T-helper 9 cell (primary cell): ENCODE measurements around the gene SLC13A4.
"Not testable (repeated sequence)": the region's sequence is repeated elsewhere in the genome, so short reads cannot be mapped to it uniquely, and the experiment has no call there.

Experiments used
- DNase-seq: peaks from one replicate; pipeline ENCODE4 v3.0.0-alpha.2; 2020

SLC13A4 gene

DNA sequence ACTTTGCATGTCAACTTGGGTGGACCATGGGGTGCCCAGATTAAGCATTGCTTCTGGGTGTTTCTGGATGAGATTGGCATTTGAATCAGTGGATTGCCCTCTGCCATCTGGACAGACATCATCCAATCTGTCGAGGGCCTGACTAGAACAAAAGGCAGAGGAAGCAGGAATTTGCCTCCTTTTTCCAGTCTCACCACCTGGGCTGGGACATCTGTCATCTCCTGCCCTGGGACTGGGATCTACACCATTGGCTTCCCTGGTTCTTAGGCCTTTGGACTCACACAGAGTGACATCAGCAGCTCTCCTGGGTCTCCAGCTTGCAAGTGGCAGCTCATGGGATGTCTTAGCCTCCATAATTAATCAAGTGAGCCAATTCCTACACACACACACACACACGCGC, 10.3 kb downstream of the SLC13A4 start:
- no peak for DNase-seq

DNA sequence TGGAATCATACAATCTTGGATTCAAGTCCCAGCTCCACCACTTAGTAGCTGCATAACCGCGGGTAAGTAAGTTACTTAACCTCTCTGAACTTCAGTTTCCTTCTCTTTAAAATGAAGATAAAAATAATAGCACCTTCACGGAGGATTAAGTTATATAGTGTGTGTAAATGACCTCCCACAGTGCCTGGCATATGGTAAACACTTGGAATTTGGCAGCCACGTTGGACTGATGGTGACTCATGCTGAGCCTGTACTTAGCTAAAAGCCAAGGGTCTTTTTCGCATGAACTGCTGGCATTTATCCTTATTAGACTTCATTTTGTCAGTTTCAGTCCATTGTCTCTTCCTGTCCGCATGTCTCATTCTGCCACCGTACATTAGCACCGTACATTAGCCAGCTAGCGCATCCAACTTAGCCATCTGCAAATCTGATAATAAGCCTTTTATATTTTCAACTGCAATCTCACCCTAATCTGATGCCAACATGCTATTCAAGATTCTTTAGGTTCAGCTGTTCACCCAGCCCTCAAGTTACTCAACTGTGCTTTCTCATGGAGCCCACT, 11.2 kb downstream of the SLC13A4 start:
- no peak for DNase-seq

DNA sequence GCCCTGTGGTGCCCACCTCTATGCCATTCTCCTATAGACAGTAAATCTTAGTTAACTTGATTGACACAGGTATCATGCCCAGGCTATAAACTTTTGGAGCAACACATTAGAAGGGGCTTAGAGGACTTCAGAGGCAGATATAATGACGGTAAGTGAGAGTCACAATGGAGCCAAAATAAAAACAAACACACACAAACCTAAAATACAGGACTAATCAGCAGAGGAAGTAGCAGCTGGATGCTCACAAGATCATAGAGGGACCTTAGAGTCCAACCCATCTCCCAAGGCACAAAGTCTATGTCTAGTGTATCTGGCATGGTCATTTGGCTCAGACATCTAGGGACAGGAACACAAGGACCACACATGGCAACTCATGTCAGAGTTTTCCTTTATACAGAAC, 12.3 kb downstream of the SLC13A4 start:
- DNase-seq, result no peak

DNA sequence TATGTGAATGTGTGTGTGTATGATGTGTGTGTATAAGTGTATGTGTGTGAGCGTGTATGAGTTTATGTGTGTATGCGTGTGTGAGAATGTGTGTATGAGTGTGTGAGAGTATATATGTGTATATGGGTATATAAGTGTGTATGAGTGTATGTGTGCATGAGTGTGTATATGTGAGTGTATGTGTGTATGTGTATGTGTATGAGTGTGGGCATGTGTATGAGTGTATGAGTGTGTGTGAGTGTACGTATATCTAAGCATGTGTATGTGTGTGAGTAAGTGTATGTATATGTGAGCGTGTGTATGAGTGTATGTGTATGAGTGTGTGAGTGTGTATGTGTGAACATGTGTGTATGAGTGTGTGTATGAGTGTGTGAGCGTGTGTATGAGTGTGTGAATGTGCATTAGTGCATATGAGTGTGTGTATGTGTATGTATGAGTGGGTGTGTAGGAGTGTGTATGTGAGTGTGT, 12.9 kb downstream of the SLC13A4 start:
- no peak for DNase-seq

DNA sequence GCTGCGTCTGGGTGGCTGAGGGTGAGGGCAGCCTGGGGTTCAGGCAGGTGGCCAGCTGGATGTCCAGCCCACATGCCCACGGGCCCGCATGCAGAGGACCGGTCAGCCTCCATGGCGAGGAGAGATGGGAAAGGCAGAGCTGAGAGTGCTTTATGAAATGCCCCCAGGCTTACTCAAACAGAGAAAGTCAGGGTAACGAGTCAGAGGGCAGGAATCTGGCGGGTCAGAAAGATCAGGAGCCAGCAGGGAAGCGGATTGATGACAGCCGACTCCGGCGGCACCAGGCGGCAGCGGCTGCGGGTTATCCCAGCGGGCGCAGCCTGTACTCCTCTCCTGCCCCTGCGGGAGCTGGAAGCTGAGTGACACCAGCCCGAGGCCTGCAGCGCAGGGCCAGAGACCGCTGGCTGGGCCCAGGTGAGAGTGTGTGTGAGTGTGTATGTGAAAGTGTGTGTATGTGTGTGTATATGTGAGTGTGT, 13.4 kb downstream of the SLC13A4 start:
- DNase-seq, result no peak

DNA sequence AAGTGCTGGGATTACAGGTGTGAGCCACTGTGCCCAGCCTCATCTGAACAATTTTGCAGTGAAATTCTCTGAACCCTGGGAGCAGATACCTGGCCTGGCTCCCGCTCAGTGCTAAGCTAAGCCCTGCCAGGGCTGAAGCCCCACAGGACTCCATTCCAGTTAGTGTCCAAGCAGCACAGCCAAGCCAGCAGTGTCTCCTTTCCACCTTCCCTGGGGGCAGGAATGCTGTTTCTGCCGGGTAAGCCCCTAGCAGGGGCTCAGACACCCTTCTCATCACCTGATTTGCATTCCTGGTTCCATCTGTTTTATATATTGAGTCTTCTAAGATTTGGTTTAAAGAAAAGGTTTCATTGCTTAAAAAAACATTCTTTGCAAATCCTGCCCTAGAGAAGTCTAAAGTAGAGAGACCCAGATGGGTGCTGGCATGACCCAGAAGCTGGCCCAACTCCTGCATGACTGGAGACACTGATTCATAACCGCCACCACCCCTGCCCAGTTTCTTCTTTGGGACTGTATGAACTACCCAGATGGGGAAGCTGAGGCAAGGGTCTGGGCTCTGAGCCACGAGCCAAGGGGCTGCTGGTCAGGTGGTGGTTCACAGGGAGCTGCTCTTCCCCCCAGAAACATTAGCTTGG, 14.0 kb downstream of the SLC13A4 start:
- DNase-seq, result no peak

DNA sequence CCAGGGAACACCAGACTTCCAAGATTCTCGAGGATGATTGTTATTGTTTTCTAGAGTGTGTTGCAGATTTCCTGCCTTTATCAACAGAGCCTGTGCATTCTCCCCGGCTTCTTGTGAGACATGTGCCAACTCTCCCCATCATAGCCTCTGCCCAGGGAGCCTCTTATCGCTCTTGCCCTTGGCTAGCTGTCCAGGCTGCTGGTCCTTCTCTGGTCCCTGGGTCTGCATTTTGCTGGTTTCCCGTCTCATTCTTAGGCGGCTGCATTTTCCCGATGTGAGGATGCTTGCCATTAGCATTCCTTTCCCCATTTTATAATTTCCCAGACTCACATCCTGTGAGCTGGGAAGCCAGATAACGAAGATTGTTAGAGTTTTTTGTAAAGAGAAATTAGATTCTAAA, 15.2 kb downstream of the SLC13A4 start:
- no peak for DNase-seq

DNA sequence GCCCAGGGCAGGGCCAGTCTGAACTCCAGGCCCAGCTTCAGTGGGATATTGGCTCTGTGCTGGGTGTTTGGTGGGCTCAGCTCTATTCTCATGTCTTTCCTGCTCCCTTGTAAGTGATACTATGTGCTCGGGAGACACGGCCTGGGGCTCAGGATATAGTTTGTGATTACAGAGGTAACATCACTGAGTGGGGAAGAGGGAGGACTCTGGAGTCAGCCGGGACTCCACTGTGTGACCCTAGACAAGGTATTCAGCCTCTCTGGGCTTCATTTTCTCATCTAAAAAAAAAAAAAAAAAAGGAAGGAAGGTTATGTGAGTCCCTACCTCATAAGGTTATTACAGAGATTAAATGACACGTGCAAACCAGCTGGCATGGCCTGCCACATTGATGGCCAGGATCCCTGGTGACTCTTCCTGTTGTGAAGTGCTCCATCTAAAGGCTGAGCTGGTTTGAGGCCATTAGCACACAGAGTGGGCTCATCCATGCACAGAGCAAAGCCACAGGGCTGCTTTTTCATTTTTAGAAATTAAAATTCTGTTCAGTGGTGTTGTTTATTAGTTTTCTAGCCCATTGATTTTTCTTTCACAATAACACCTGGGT, 15.7 kb downstream of the SLC13A4 start:
- DNase-seq, result no peak

DNA sequence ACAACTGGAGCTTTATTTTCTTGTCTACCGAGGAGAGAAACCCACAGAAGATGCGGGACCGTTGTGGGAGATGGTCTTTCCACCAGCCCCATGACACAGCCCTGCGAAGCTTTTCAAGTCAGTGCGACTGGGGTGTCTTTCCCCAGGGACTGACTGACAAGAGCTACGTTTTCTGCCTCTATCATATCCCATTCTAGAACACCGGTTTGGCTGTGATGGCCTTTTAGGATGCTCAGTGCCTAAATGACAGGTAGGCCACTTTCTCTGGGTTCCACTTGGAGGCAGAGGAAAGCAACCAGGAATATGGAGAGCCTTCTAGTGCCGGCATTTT, 16.9 kb downstream of the SLC13A4 start:
- no peak for DNase-seq

DNA sequence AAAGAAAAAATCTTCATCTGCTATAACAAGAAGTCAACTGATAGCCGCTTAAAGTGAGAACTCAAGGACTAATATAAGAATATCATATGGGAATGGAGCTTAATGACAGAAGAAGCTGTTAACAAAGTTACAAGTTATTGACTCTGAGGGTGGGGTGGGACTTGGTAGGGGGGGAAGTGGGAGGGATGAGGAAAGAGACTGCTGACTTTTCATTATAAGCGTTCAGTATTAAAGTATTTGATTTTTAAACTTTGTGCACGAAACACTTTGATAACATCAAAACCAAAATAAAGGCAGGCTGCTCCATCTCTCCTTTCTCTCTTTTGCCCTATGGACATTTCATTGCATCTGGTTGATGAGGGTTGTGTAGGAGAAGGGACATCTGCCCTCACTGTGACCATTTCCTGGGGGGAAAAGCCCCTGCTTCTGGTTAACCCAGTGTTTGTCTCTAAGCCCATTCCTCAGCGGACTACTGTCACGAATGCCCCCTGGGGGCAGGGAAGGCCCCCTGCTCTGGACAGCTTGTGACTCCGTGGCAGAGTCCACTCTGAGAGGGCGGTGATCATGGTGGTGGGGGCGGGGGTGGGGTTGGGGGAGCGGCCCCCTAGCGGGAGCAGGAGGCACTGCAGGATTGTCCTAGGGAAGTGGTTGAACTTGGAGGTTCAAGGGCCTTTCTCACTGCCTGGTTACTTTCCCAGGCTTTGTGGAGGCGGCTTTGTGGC, 17.4 kb downstream of the SLC13A4 start:
- no peak for DNase-seq

DNA sequence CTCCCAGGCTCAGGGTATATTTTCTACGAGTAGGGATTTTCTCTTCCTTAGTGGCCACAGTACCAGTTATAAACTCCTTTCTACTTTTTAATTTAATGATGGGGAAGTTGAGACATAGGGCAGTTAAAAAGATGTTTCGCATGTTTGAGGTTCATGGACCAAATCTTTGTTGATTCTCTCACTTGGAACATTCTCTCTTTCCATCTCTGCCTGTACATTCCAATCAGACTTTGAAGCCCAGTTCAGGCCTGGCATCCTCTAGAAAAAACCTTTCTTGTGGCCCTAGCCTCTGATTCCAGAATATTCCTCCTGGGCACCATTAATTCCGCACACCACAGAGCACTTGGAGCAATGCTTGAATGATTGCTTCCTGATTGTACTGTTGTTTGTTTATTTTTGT, 18.5 kb downstream of the SLC13A4 start:
- DNase-seq, result no peak

DNA sequence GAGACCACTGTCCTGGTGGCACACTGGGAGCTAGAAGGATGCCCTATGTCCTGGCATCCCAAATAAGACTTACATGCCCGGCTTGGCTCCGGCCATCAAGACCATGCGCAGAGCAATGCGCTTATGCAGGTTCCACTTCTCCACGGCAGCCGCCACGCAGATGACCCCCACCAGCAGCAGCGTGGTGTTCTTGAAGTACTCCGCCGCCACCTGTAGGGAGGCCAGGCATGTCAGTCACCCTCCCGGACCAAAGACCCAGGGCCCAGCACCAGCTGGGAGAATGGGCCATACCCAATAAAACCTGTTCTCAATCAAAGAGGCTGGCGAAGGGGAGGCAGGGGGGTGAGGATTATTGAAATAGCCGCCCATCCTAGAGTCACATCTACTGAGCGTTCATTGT, 19.9 kb downstream of the SLC13A4 start:
- DNase-seq, result no peak

DNA sequence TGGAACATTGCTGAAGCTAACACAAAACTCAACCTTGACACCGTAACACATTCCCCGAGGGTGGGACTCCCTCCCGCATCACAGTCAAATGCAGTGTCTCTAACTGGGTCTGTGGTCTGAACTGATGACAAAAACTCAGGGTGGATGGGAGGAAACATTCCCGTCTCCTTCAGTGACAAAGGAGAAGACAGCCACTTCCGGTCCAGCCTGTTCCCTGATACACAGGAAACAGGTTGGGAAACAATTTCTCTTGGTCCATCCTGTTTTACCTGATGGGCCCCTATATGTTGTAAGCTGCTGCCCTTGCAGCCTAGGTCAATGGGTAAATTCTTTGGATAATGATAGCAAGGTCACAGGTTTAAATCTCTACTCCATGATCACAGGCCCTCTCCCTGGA, 20.4 kb downstream of the SLC13A4 start:
- no peak for DNase-seq

DNA sequence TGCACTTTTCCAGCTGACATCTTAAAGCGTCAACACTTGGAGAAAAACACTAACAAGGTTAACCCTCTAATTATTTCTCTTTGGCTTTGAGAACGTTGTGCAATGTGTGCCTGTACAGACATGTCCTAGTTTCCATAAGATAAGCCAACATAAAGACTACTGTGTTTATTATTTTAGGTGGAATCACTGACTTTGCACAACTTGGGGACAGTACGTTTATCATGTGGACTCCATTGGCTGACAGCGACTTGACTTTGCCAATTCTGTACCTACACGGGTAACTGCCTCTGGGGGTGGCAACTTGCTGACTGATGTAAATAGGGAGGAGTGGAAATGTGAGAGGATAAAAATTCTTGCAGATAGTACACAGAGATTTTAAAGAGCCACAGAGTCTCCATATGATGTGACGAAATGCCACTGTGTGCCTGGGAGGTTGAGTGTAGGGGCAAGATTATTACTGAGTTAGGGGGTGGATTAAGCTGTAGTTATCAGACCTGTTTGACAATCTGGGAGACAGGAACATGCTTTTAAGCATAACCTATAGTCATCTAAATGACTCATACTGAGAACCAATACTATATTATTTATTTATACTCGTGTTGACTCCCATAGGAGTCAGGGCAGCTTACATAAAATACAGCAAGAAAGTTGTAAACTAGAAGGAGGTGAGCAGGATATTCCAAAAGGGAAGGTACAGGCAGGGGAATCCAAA, 21.0 kb downstream of the SLC13A4 start:
- DNase-seq, result no peak

DNA sequence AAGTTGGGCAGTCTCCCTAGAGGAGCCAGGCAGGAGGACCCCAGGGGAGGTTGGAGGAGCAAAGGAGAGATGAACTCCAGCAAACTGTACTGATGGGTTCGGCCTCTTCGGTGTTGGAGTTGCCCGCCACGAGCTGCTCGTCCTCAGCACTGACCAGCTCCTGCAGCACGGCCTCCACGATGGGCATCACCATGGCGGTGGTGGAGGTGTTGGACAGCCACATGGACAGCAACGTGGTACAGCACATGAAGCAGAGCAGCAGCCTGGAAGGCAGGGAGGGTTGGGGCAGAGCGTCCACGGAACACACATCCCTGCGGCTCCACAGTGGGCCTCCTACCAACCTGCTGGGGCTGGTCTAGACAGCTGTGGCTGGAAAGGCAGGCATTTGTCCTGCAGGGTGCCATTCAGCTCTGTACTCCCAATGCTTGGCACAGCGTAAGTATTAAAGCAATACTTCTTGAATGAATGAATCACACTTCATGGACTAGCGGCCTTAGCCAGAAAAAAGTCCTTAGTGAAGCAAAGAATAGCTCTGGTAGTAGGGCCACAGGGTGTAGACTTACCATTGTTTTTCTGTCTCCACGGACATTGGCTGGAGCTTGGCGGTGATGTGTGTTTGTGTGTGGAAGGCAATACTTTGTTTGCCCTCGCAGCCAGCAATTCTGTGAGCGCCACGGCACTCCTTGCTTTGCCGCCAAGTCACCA, 21.8 kb downstream of the SLC13A4 start:
- no peak for DNase-seq

DNA sequence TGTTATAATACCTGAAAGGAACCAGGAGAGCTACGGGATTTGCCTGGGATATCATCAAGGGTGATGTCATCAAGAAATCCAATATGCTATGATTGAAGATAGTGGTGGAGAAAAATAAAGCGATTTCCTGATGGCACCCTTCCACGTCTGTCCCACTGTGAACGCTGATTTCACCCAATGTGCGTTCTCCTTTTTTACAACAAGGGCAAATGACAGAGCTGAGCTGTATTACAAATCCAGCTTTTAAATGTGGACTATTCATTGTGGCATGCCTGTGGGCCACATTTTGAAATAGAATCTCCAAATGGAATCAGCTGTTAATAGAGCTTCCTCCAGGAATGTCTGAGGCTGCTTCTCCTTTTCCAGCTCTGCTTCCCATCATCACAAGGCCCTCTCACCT, 23.3 kb downstream of the SLC13A4 start:
- no peak for DNase-seq

DNA sequence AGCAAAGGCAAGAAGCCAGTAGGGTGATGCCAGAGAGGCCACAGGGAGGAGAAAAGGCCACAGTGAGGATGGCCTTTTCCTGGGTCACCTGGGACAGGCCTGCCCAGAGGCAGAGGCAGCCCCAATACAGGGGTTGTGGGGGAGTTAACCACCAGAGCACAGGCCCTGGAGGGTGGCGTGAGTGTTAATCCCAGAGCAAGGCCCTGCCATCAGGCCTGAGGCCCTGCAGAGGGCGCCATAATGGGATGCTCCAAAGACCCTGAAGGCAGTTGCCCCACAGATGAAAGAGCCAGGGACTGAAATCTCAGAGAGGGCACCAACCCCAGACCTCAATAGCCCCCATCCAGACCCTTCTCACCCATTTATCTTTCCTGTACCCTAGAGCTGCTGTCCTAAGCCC, 23.9 kb downstream of the SLC13A4 start:
- DNase-seq, result no peak

DNA sequence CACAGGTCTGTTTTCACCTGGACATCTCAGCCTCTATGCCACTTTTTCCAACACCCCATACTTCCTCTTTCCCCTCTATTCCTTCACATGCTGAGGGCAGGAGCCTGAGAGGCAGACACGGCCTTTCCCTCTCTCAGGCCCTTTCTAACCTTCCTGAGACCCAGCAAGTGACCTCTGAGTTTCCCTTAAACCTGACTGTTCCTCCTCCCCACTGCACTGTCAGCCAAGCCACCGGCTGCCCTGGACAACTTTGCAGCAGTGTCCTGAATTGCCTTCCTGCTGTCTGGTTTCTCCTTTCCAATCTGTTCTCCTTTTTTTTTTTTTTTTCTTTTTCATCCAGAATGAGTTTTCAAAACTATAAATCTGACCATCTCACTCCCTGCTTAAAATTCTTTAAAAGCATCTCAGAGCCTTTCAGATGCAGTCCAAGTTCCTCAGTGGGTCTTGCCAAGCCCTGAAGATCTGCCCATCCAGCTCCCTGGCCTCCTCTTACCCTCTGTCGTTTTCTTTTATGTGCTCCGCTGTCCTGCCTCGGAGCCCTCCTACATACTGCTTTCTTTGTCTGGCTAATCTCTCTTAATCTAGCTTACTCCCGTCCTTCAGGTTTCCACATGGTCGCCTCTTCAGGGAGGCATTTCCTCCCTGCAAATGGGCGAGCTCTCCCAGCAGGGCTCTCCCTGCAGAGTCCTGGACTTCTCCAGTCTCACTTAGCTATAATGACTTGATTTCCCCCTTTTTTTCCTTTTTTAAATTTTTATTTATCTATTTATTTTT, 30.5 kb downstream of the SLC13A4 start:
- DNase-seq, result no peak

DNA sequence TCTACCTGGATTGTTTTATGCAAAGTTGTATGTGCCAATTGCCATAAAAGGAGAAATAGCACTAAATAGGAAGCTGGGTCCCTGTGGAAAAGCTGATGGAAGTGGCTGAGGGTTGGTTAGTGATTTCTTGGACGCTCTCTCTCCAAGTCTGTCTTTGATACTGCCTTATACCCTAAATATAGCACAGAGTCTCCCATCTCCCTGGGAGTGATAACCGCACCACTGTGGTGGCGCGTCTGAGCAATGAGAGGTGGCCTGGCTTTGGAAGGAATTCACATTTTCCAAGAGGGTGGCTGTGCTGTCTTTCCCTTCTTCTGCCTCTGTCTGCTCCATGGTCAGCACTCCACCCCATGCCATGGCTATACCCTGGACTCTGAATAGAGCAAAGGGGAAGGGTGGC, 34.4 kb downstream of the SLC13A4 start:
- DNase-seq, result no peak

DNA sequence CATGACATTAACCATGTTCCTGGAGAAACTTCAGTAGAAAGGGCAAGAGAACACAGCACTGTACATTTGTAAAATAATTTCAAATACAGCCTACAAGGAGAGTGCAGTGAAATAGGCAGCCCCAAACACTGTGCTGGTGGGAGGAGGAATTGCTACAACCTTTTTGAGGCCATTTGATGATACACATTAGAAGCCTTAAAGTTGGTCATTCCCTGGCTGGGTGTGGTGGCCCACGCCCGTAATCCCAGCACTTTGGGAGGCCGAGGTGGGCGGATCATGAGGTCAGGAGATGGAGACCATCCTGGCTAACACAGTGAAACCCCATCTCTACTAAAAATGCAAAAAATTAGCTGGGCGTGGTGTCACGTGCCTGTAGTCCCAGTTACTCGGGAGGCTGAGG, 35.4 kb downstream of the SLC13A4 start:
- not testable (repeated sequence) for DNase-seq

DNA sequence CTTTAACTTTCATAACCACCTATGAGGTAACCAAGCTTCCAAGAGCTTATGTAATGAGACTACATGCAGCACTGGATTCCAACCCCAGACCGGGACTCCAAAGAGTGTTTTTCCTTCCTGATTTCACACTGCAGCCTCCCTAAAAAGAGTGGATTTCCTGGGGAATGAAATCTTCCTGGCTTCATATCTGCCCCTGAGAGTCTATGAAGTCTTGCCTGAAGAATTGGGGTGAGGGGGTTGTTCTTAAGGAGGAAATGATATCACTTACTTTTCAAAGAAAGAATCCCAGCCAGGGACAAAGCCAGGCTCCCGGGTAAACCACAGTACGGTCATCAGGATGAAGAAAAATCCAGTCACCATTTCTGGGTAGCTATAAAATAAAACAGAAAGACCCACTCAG, 35.9 kb downstream of the SLC13A4 start:
- DNase-seq, result no peak

DNA sequence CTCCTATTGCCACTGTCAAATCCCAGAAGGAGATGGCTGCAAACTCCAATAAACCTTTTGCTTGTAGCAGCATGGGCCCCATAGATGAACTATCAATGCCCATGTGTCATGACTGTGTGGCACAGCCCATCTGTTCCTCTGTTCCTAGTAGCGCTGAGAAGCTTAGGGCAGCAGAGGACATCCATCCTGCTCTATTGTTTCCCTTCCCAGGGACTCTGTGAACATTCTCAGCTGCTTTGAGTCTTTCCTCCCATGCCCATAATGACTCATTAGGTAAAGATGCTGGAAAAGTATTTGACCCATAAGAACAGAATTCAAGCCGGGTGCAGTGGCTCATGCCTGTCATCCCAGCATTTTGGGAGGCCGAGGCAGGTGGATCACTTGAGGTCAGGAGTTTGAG, 37.4 kb downstream of the SLC13A4 start:
- no peak for DNase-seq
